H1 (cell line): ENCODE results near the gene NIM1K. TPM values are rescaled to one million over a fixed set of nuclear protein-coding genes. Genes with fewer than 3 reads are reported as not detected.

Experiments used
- CTCF ChIA-PET: fragments of 300-600 bp; sonication (Branson Sonifier 250); formaldehyde crosslinking; loops from one replicate; lab custom pipeline; 2021; ENCODE audit not compliant: partially characterized antibody; lab: Charles Lee
- POLR2A ChIA-PET: fragments of 300-600 bp; sonication (Branson Sonifier 250); formaldehyde crosslinking; loops from one replicate; lab custom pipeline; 2021; ENCODE audit warnings: inconsistent platforms; ENCODE audit not compliant: partially characterized antibody; lab: Charles Lee
- DNase-seq, 2 experiments: peaks; one replicate each; pipeline versions ENCODE4 v3.0.0 to v3.0.0-alpha.2; 2010 to 2022; ENCODE audit warnings: low spot score in 2 of 2, low read depth in 1 of 2, mixed read lengths in 1 of 2
- FAIRE-seq: peaks from 2 replicates; lab custom pipeline; 2011; peaks lifted over from hg19 to GRCh38; lab: Jason Lieb, UNC
- H2AFZ ChIP-seq: 2 replicates; pipeline ENCODE4 v1.8.1; 2012; ENCODE audit warnings: low read length, inconsistent platforms
- H2AK5ac ChIP-seq: 2 replicates; pipeline ENCODE4 v1.6.1; 2013; ENCODE audit warnings: low read depth, low read length
- H2BK120ac ChIP-seq: replicated peaks from 2 replicates; pipeline ENCODE3; 2013; ENCODE audit warnings: low read depth, low read length, inconsistent platforms
- H2BK12ac ChIP-seq: 2 replicates; pipeline ENCODE4 v1.6.1; 2013; ENCODE audit warnings: low read depth, low read length
- H2BK15ac ChIP-seq: 2 replicates; pipeline ENCODE4 v1.6.1; 2013; ENCODE audit warnings: low read length
- H2BK20ac ChIP-seq: 2 replicates; pipeline ENCODE4 v1.6.1; 2013; ENCODE audit warnings: low read length
- H2BK5ac ChIP-seq: 2 replicates; pipeline ENCODE4 v1.6.1; 2013; ENCODE audit warnings: low read depth, low read length
- H3K14ac ChIP-seq: 2 replicates; pipeline ENCODE4 v1.6.1; 2013; ENCODE audit warnings: inconsistent platforms; ENCODE audit not compliant: insufficient read length
- H3K18ac ChIP-seq: 2 replicates; pipeline ENCODE4 v1.6.1; 2013; ENCODE audit warnings: low read length; ENCODE audit errors: extremely low read depth
- H3K23ac ChIP-seq: 2 replicates; pipeline ENCODE4 v1.6.1; 2013; ENCODE audit warnings: inconsistent platforms; ENCODE audit not compliant: insufficient read length
- H3K23me2 ChIP-seq: 2 replicates; pipeline ENCODE4 v1.6.1; 2013; ENCODE audit warnings: low read depth, low read length
- H3K27ac ChIP-seq: 2 replicates; pipeline ENCODE4 v1.6.1; 2011; ENCODE audit warnings: low read depth, low read length, inconsistent platforms
- H3K27me3 ChIP-seq, 4 experiments: replicated peaks in 1 of 4; 1 replicate in 1 of 4; 2 replicates in 3 of 4; pipeline versions ENCODE4 v1.6.1 to v1.8.1; 2011 to 2013; ENCODE audit warnings: low read length in 3 of 4, mild to moderate bottlenecking in 3 of 4, inconsistent platforms in 2 of 4, mixed read lengths in 2 of 4, moderate library complexity in 1 of 4; ENCODE audit not compliant: control insufficient read depth in 3 of 4, insufficient read depth in 3 of 4; ENCODE audit errors: extremely low read depth in 1 of 4
- H3K36me3 ChIP-seq, 4 experiments: 2 replicates each; pipeline versions ENCODE4 v1.6.1 to v1.8.1; 2011 to 2013; ENCODE audit warnings: mild to moderate bottlenecking in 4 of 4, low read length in 3 of 4, moderate library complexity in 2 of 4, control low read depth in 1 of 4, inconsistent platforms in 1 of 4; ENCODE audit not compliant: insufficient read depth in 4 of 4, control insufficient read depth in 2 of 4
- H3K4ac ChIP-seq: replicated peaks from 2 replicates; pipeline ENCODE3; 2013; ENCODE audit warnings: low read length, low read depth, mixed read lengths, inconsistent platforms; ENCODE audit not compliant: insufficient read length
- H3K4me1 ChIP-seq, 4 experiments: replicated peaks in 1 of 4; 1 replicate in 1 of 4; 2 replicates in 3 of 4; pipeline versions ENCODE4 v1.6.1 to v1.8.1; 2011 to 2013; ENCODE audit warnings: low read length in 3 of 4, inconsistent platforms in 2 of 4, mixed read lengths in 1 of 4; ENCODE audit not compliant: insufficient read depth in 4 of 4, control insufficient read depth in 3 of 4
- H3K4me2 ChIP-seq, 2 experiments: 2 replicates each; pipeline versions ENCODE4 v1.6.1 to v1.8.1; 2011 to 2013; ENCODE audit warnings: low read depth in 2 of 2, low read length in 2 of 2, control low read depth in 1 of 2, inconsistent platforms in 1 of 2, mild to moderate bottlenecking in 1 of 2; ENCODE audit not compliant: insufficient read depth in 1 of 2
- H3K4me3 ChIP-seq, 4 experiments: fragments of 200-600, 300-600 bp in 1 of 4; sonication (generic), shearing (Covaris generic), sonication (Bioruptor Twin) in 1 of 4; 2 replicates each; pipeline versions ENCODE4 v1.5.1 to v1.8.1; 2011 to 2016; ENCODE audit warnings: low read length in 4 of 4, low read depth in 3 of 4, control low read depth in 2 of 4, inconsistent platforms in 2 of 4, mild to moderate bottlenecking in 2 of 4, mixed read lengths in 1 of 4, moderate library complexity in 1 of 4; ENCODE audit not compliant: insufficient read depth in 2 of 4; ENCODE audit errors: extremely low read depth in 1 of 4
- H3K56ac ChIP-seq: replicated peaks from 2 replicates; pipeline ENCODE3; 2013; ENCODE audit warnings: low read depth, mild to moderate bottlenecking, mixed read lengths, low read length, inconsistent platforms; ENCODE audit not compliant: insufficient read length
- H3K79me1 ChIP-seq: 2 replicates; pipeline ENCODE4 v1.6.1; 2013; ENCODE audit warnings: low read depth, low read length, control low read depth
- H3K79me2 ChIP-seq, 2 experiments: 2 replicates each; pipeline versions ENCODE4 v1.6.1 to v1.8.1; 2012 to 2013; ENCODE audit warnings: low read length in 2 of 2, mild to moderate bottlenecking in 2 of 2, inconsistent platforms in 1 of 2; ENCODE audit not compliant: insufficient read depth in 2 of 2, control insufficient read depth in 1 of 2
- H3K9ac ChIP-seq, 4 experiments: replicated peaks in 1 of 4; 1 replicate in 1 of 4; 2 replicates in 3 of 4; pipeline versions ENCODE4 v1.6.1 to v1.8.1; 2011 to 2013; ENCODE audit warnings: low read depth in 3 of 4, low read length in 3 of 4, control low read depth in 2 of 4, mild to moderate bottlenecking in 2 of 4, moderate library complexity in 2 of 4, inconsistent platforms in 1 of 4; ENCODE audit errors: extremely low read depth in 1 of 4
- H3K9me3 ChIP-seq, 2 experiments: 2 replicates each; pipeline versions ENCODE4 v1.6.1 to v1.8.1; 2012 to 2013; ENCODE audit warnings: mild to moderate bottlenecking in 2 of 2, moderate library complexity in 2 of 2, control low read depth in 1 of 2, inconsistent platforms in 1 of 2, low read depth in 1 of 2, low read length in 1 of 2, mixed read lengths in 1 of 2; ENCODE audit not compliant: insufficient read depth in 2 of 2
- H4K20me1 ChIP-seq, 2 experiments: replicated peaks in 1 of 2; 2 replicates each; pipeline versions ENCODE3 to v1.8.1; 2011 to 2013; ENCODE audit warnings: inconsistent platforms in 2 of 2, low read length in 2 of 2, mild to moderate bottlenecking in 1 of 2; ENCODE audit not compliant: insufficient read depth in 2 of 2, control insufficient read depth in 1 of 2
- H4K5ac ChIP-seq: 2 replicates; pipeline ENCODE4 v1.6.1; 2013; ENCODE audit warnings: low read length, low read depth, mixed read lengths, inconsistent platforms; ENCODE audit not compliant: insufficient read length
- H4K8ac ChIP-seq: 2 replicates; pipeline ENCODE4 v1.8.0; 2013; ENCODE audit warnings: mild to moderate bottlenecking, moderate library complexity, low read length, inconsistent platforms; ENCODE audit not compliant: insufficient read depth; ENCODE audit errors: extremely low read depth
- H4K91ac ChIP-seq: replicated peaks from 2 replicates; pipeline ENCODE3; 2013; ENCODE audit warnings: low read length, mixed read lengths, inconsistent platforms; ENCODE audit not compliant: insufficient read length
- BRCA1 ChIP-seq: IDR thresholded peaks from 2 replicates; pipeline ENCODE4 v1.6.1; 2012; ENCODE audit warnings: low read depth, low read length, improper control_type of control experiment
- EP300 ChIP-seq, 2 experiments: IDR thresholded peaks; 1 replicate in 1 of 2; 2 replicates in 1 of 2; pipeline ENCODE4 v1.6.1; 2011 to 2012; ENCODE audit warnings: low read depth in 2 of 2, low read length in 2 of 2, mild to moderate bottlenecking in 2 of 2, borderline replicate concordance in 1 of 2, inconsistent platforms in 1 of 2, moderate library complexity in 1 of 2
- TCF12 ChIP-seq: IDR thresholded peaks from 2 replicates; pipeline ENCODE4 v1.6.1; 2011; ENCODE audit warnings: low read depth, mild to moderate bottlenecking, low read length
- polyA plus RNA-seq, 7 experiments: library from polyadenylated mRNA; depleted of rRNA in 3 of 7; stranded (reverse) in 5 of 7; unstranded in 2 of 7; fragments of >200 nt in 5 of 7; fragments of 200-250 nt in 2 of 7; gene quantifications; 1 replicate in 5 of 7; 2 replicates in 1 of 7; 4 replicates in 1 of 7; pipeline versions ENCODE4 v1.2.1 to v1.2.3, GENCODE V29; 2011 to 2013; ENCODE audit warnings: missing spikeins in 2 of 7, mixed read lengths in 2 of 7
- total RNA-seq: library from RNA; stranded (reverse); fragmentation: NEBNext Ultra II Directional; extraction: Animal tissue kit (Norgen Biotek cat#: 25700); gene quantifications from 2 replicates; pipeline ENCODE4 v1.2.1, GENCODE V29; 2021
- TF ChIP-seq, protein P1 (sequence below): IDR thresholded peaks from 2 replicates; pipeline ENCODE4 v1.6.1; 2011; ENCODE audit warnings: low read length, improper control_type of control experiment

NIM1K gene
- total and polyA plus RNA-seq, 2 of the 8 experiments (the other 6 are each of a cell fraction or from before 2014, with no cell fraction given): not detected

DNA sequence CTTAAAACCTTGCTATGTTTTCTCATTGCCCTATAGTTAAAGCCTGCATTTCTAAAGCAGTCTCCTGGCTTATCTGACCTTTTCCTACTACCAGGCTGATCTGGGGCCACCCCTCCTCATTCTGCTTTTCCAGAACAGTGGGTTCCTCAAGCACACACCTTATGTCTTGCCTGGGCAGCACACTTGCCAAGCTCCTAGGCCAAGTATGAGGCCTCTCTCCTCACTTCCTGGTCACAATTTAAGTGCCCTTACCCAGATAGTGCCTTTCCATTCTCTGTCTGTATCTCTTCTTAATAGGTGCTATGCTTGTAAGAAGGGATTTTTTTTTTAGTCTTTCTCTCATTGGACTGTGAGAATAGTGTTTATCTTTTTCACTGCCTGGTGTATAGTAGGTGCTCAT, 81.5 kb downstream of the NIM1K start:
- no peaks in the 10 kb centered on the region for H4K20me1 ChIP-seq
- no peak for DNase-seq
- no peak overlapping the region for H3K14ac ChIP-seq
- no peaks in the 10 kb centered on the region for H3K9me3 ChIP-seq
- no peak overlapping the region for H4K8ac ChIP-seq
- no peaks in the 10 kb centered on the region for H3K79me2 ChIP-seq
- H3K23ac ChIP-seq: no peak overlapping the region
- no peak overlapping the region for H2BK12ac ChIP-seq
- no peak overlapping the region for H2BK20ac ChIP-seq
- no peak overlapping the region for H2BK15ac ChIP-seq
- no peak overlapping the region for H4K91ac ChIP-seq
- H2AK5ac ChIP-seq: no peak overlapping the region
- POLR2A ChIA-PET: interaction anchor here (2.3 kb wide), 1 partner anchor 10 kb away, joined by 5 read pairs; no protein-coding TSS in a partner anchor
- H3K4me1 ChIP-seq: peaks cover 0 to 4% (median 0%) of the 10 kb centered on the region in 4 experiments; a peak in 1 of 7 replicates
- no peak overlapping the region for H2AFZ ChIP-seq
- 0 out of 2 replicates have a peak, but pooled peaks cover 2% of the 10 kb centered on the region for H3K23me2 ChIP-seq
- TF ChIP-seq, protein P1, sequence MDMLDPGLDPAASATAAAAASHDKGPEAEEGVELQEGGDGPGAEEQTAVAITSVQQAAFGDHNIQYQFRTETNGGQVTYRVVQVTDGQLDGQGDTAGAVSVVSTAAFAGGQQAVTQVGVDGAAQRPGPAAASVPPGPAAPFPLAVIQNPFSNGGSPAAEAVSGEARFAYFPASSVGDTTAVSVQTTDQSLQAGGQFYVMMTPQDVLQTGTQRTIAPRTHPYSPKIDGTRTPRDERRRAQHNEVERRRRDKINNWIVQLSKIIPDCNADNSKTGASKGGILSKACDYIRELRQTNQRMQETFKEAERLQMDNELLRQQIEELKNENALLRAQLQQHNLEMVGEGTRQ: no peak
- TF ChIP-seq BRCA1 (no peak), TCF12 (no peak), EP300 (IDR thresholded peaks at IDR 0.05; ENCODE audit: borderline replicate concordance in 1 of 2, low read depth in 2 of 2, low read length in 2 of 2) (no peak)
- TF ChIP-seq, all 59 proteins: peak for 0
- no peak overlapping the region for H2BK5ac ChIP-seq
- H2BK120ac ChIP-seq: no peak overlapping the region
- no peak overlapping the region for H4K5ac ChIP-seq
- no peaks in the 10 kb centered on the region for H3K36me3 ChIP-seq
- H3K27ac ChIP-seq: no peak overlapping the region
- H3K79me1 ChIP-seq: no peaks in the 10 kb centered on the region
- no peak overlapping the region for H3K56ac ChIP-seq
- H3K4me3 ChIP-seq: no peak overlapping the region
- H3K4ac ChIP-seq: no peak overlapping the region
- CTCF ChIA-PET: interaction anchor here (0.7 kb wide), 1 partner anchor 177 kb away, joined by 4 read pairs; no protein-coding TSS in a partner anchor
- no peak overlapping the region for H3K9ac ChIP-seq
- H3K18ac ChIP-seq: no peak overlapping the region
- FAIRE-seq: no peak
- H3K4me2 ChIP-seq: no peak overlapping the region
- no peaks in the 10 kb centered on the region for H3K27me3 ChIP-seq
